HepG2 (cell line): ENCODE results near the gene CC2D1A. TPM values are rescaled to one million over a fixed set of nuclear protein-coding genes. Genes with fewer than 3 reads are reported as not detected.

ENCODE experiments used
- AGO2 ChIP-seq: fragments of 200-400 bp; formaldehyde crosslinking; optimal IDR thresholded peaks from 2 replicates; pipeline ENCODE3; 2017; ENCODE audit warnings: mild to moderate bottlenecking, low read depth, low read length, moderate library complexity
- CC2D1A ChIP-seq: sonication (generic); formaldehyde crosslinking; IDR thresholded peaks from 2 replicates; pipeline ENCODE4 v1.8.1; 2023; ENCODE audit warnings: mild to moderate bottlenecking, missing genetic modification reagents
- CTCF ChIP-seq: sonication (generic); formaldehyde crosslinking; IDR thresholded peaks from 2 replicates; pipeline ENCODE4 v1.5.0; 2020; ENCODE audit warnings: mild to moderate bottlenecking, missing genetic modification reagents, moderate library complexity
- HCFC1 ChIP-seq: fragments of 150-350 bp; IDR thresholded peaks from 2 replicates; pipeline ENCODE4 v1.6.1; 2014; ENCODE audit warnings: low read depth, low read length
- LRRFIP1 ChIP-seq: sonication (generic); formaldehyde crosslinking; conservative IDR thresholded peaks from 2 replicates; pipeline ENCODE4 v1.4.0; 2020; ENCODE audit warnings: missing genetic modification reagents
- MBNL3 ChIP-seq: fragments of 250-450 bp; sonication (Bioruptor Pico); conservative IDR thresholded peaks from 2 replicates; pipeline ENCODE4 v1.8.0; 2022; ENCODE audit warnings: mild to moderate bottlenecking, inconsistent platforms
- SMARCC2 ChIP-seq: fragments of 450-650 bp; IDR thresholded peaks from 2 replicates; pipeline ENCODE4 v1.6.1; 2017; ENCODE audit warnings: antibody characterized with exemption, mild to moderate bottlenecking
- SP1 ChIP-seq, 2 experiments: fragments of 450-650 bp in 1 of 2; sonication (generic) in 1 of 2; formaldehyde crosslinking in 1 of 2; IDR thresholded peaks; 2 replicates each; pipeline versions ENCODE4 v1.4.0 to v1.6.1; 2016 to 2020; ENCODE audit warnings: missing genetic modification reagents in 1 of 2
- STAT6 ChIP-seq: sonication (generic); formaldehyde crosslinking; IDR thresholded peaks from 2 replicates; pipeline ENCODE4 v1.4.0; 2020; ENCODE audit warnings: missing genetic modification reagents, mild to moderate bottlenecking, borderline replicate concordance
- ZNF503 ChIP-seq: sonication (generic); formaldehyde crosslinking; IDR thresholded peaks from 2 replicates; pipeline ENCODE4 v1.4.0; 2020; ENCODE audit warnings: missing genetic modification reagents
- ZNF709 ChIP-seq: sonication (generic); formaldehyde crosslinking; IDR thresholded peaks from 2 replicates; pipeline ENCODE4 v1.5.0; 2020; ENCODE audit warnings: mild to moderate bottlenecking, missing genetic modification reagents
- ZNF749 ChIP-seq: sonication (generic); formaldehyde crosslinking; IDR thresholded peaks from 2 replicates; pipeline ENCODE4 v1.8.0; 2022; ENCODE audit warnings: mild to moderate bottlenecking, missing genetic modification reagents, moderate library complexity, borderline replicate concordance
- polyA plus RNA-seq, 8 experiments: library from polyadenylated mRNA; depleted of rRNA in 3 of 8; stranded (reverse) in 7 of 8; unstranded in 1 of 8; fragments of >200 nt; fragmentation: Illumina TruSeq in 4 of 8; extraction: Trizol in 4 of 8; gene quantifications; 2 replicates each; pipeline versions ENCODE4 v1.2.1 to v1.2.3, GENCODE V29; 2011 to 2016; ENCODE audit warnings: low read depth in 4 of 8, missing spikeins in 1 of 8, mixed read lengths in 1 of 8; ENCODE audit not compliant: insufficient read depth in 1 of 8
- total RNA-seq, 5 experiments: library from RNA; depleted of rRNA; stranded (reverse); fragments of >200 nt; fragmentation: Illumina TruSeq; extraction: Trizol; gene quantifications; 2 replicates each; pipeline ENCODE4 v1.2.3, GENCODE V29; 2016; ENCODE audit warnings: low read depth in 1 of 5
- TF ChIP-seq, protein P1 (sequence below): conservative IDR thresholded peaks from 2 replicates; pipeline ENCODE4 v1.6.1; 2018; ENCODE audit warnings: missing genetic modification reagents
- TF ChIP-seq, protein P2 (sequence below): sonication (generic); formaldehyde crosslinking; conservative IDR thresholded peaks from 2 replicates; pipeline ENCODE4 v1.8.0; 2022; ENCODE audit warnings: low read depth, missing genetic modification reagents

Gene CC2D1A
- total and polyA plus RNA-seq, 2 of the 13 experiments (the other 11 are each of a cell fraction or from before 2014, with no cell fraction given): 9.7 to 11.5 TPM

DNA sequence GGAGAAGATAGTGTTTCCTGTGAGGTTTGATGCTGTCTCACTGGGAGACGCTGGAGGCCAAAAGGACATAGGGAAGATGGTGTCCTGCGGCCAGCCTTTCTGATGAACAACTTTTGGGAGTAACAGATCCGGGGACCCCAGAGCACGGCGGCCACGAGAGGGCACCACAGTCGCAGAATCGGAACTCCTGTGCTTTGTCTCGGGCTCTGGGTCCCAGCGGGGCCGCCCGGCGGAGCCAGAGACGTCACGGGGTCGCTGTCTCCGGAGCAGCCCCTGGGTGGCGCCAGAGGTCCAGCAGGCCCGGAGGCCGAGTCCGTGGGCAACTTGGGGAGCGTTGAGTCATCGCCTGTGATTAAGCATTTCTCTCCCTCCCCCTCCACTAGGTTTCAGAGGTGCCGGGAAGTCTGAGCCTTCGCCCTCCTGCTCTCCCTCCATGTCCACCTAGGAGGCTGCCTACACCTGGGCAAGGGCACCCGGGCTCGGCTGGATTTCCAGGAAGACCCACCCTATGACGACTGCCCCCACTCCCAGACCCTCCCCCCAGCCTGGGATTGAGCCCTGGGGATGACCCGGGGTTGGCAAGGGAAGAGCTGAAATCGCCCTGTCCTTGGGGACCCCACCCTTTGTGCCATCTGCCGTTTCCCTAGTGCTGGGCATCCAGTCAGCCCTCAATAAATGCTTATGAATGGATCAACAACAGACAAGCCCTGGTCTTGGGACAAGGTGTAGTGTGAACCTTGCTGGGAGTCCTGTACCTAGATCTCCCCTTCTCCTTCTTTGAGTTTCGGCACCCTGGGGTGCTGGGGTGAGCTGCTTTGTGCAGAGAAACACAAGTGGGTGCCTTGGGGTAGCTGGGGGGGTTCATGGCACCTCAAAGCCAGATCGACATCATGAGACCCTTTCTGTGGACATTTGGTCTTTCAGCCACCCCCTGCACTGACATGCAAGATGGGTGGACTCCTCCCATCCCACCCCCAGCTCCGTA is 25.6 kb upstream of the CC2D1A start (continued):
- TF ChIP-seq, protein P1, sequence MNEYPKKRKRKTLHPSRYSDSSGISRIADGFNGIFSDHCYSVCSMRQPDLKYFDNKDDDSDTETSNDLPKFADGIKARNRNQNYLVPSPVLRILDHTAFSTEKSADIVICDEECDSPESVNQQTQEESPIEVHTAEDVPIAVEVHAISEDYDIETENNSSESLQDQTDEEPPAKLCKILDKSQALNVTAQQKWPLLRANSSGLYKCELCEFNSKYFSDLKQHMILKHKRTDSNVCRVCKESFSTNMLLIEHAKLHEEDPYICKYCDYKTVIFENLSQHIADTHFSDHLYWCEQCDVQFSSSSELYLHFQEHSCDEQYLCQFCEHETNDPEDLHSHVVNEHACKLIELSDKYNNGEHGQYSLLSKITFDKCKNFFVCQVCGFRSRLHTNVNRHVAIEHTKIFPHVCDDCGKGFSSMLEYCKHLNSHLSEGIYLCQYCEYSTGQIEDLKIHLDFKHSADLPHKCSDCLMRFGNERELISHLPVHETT (CRISPR knock-in tag): no peak
- TF ChIP-seq SMARCC2 (no peak), CTCF (CRISPR knock-in tag) (peak; percentile 99), ZNF709 (CRISPR knock-in tag) (no peak), CC2D1A (CRISPR knock-in tag) (no peak), LRRFIP1 (CRISPR knock-in tag) (no peak), AGO2 (no peak), SP1 (IDR thresholded peaks at IDR 0.05) (no peak), SP1 (CRISPR knock-in tag; IDR thresholded peaks at IDR 0.05) (peak; percentile 44; the same call in 1 of the 2 replicates), HCFC1 (0 out of 2 replicates have a peak, but pooled peaks have one; percentile 4), ZNF749 (CRISPR knock-in tag) (no peak), ZNF503 (CRISPR knock-in tag) (no peak), MBNL3 (CRISPR knock-in tag) (no peak), STAT6 (CRISPR knock-in tag) (no peak)
- TF ChIP-seq, protein P2, sequence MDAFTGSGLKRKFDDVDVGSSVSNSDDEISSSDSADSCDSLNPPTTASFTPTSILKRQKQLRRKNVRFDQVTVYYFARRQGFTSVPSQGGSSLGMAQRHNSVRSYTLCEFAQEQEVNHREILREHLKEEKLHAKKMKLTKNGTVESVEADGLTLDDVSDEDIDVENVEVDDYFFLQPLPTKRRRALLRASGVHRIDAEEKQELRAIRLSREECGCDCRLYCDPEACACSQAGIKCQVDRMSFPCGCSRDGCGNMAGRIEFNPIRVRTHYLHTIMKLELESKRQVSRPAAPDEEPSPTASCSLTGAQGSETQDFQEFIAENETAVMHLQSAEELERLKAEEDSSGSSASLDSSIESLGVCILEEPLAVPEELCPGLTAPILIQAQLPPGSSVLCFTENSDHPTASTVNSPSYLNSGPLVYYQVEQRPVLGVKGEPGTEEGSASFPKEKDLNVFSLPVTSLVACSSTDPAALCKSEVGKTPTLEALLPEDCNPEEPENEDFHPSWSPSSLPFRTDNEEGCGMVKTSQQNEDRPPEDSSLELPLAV (CRISPR knock-in tag): no peak
